ENCODE results near the gene CTNND1. TPM values are rescaled to one million over a fixed set of nuclear protein-coding genes. Genes with fewer than 3 reads are reported as not detected.
A peak's percentile ranks its signal among the peaks of the same experiment; 100 is the strongest.

CTNND1 gene
- total RNA-seq, 2 experiments from 2014 or later = 9.3 to 11.2 TPM

GRCh38 chr11:57787006-57787604 is 25.5 kb downstream of the CTNND1 start:
- no peaks in the 10 kb centered on the region for H3K9me3 Mint-ChIP-seq
- POLR2A ChIA-PET = no interaction called here
- H3K4me1 Mint-ChIP-seq = peaks cover 38% of the 10 kb centered on the region
- ATAC-seq (ENCODE audit: low read depth) = no peak
- no peak for DNase-seq
- H3K27ac Mint-ChIP-seq = no peak overlapping the region
- no peak overlapping the region for H3K4me3 Mint-ChIP-seq
- peaks cover 6% of the 10 kb centered on the region for H3K36me3 Mint-ChIP-seq
- H3K27me3 Mint-ChIP-seq = no peaks in the 10 kb centered on the region

- Mint-ChIP-seq H3K9me3 (no peaks in the 10 kb centered on the region), H3K4me3 (no peak overlapping the region), H3K27me3 (no peaks in the 10 kb centered on the region), H3K27ac (peak overlapping the region; percentile 2), H3K4me1 (peaks cover 43% of the 10 kb centered on the region), H3K36me3 (peaks cover 5% of the 10 kb centered on the region)
- ATAC-seq (ENCODE audit: low read depth) = no peak
- POLR2A ChIA-PET = interaction anchor here (1.6 kb wide), 1 partner anchor 46 kb away, joined by 3 read pairs; no protein-coding TSS in a partner anchor
- no peak for DNase-seq
These were observed 26.5 kb downstream of the CTNND1 start for GRCh38 chr11:57787920-57788702.

- peaks cover 49% of the 10 kb centered on the region for H3K4me1 Mint-ChIP-seq
- no peak overlapping the region for H3K27ac Mint-ChIP-seq
These were observed 27.1 kb downstream of the CTNND1 start for GRCh38 chr11:57788703-57789088.

GRCh38 chr11:57791321-57792059 is 29.9 kb downstream of the CTNND1 start:
- no peaks in the 10 kb centered on the region for H3K9me3 Mint-ChIP-seq
- peaks cover 57% of the 10 kb centered on the region for H3K4me1 Mint-ChIP-seq
- POLR2A ChIA-PET = interaction anchor here (0.6 to 3.1 kb wide), 2 partner anchors 50 to 153 kb away, joined by 4 to 18 read pairs; partner anchors contain the start of gene SELENOH
- no peaks in the 10 kb centered on the region for H3K27me3 Mint-ChIP-seq
- DNase-seq (no peak), ATAC-seq (ENCODE audit: low read depth) (no peak)
- peak overlapping the region; percentile 92 for H3K27ac Mint-ChIP-seq
- H3K4me3 Mint-ChIP-seq = peak overlapping the region; percentile 79
- peaks cover 17% of the 10 kb centered on the region for H3K36me3 Mint-ChIP-seq

More at GRCh38 chr11:57788703-57789088, 27.1 kb downstream of the CTNND1 start:
- Mint-ChIP-seq H3K36me3 (peaks cover 5% of the 10 kb centered on the region), H3K27me3 (no peaks in the 10 kb centered on the region), H3K9me3 (no peaks in the 10 kb centered on the region), H3K4me3 (no peak overlapping the region)
- no peak for DNase-seq
- no peak for ATAC-seq (ENCODE audit: low read depth)
- POLR2A ChIA-PET = interaction anchor here (1.6 kb wide), 1 partner anchor 47 kb away, joined by 3 read pairs; no protein-coding TSS in a partner anchor

GRCh38 chr11:57792060-57792541 is 30.5 kb downstream of the CTNND1 start:
- Mint-ChIP-seq H3K4me1 (peaks cover 54% of the 10 kb centered on the region), H3K27ac (peak overlapping the region; percentile 92), H3K36me3 (peaks cover 20% of the 10 kb centered on the region), H3K9me3 (no peaks in the 10 kb centered on the region), H3K27me3 (no peaks in the 10 kb centered on the region), H3K4me3 (peak overlapping the region; percentile 79)
- ATAC-seq (ENCODE audit: low read depth) (peak; percentile 95), DNase-seq (peak; percentile 83)
- POLR2A ChIA-PET = interaction anchor here (0.7 to 3.1 kb wide), 3 partner anchors 51 to 785 kb away, joined by 3 to 18 read pairs (median 3); partner anchors contain the start of gene SELENOH

- ATAC-seq (ENCODE audit: low read depth) (no peak), DNase-seq (no peak)
- H3K4me1 Mint-ChIP-seq = peaks cover 48% of the 10 kb centered on the region
- POLR2A ChIA-PET = interaction anchor here (0.6 to 3.1 kb wide), 5 partner anchors 51 to 1351 kb away, joined by 3 to 18 read pairs (median 3); partner anchors contain the start of gene SELENOH
- H3K27me3 Mint-ChIP-seq = no peaks in the 10 kb centered on the region
- H3K9me3 Mint-ChIP-seq = no peaks in the 10 kb centered on the region
- H3K36me3 Mint-ChIP-seq = peaks cover 22% of the 10 kb centered on the region
- peak overlapping the region; percentile 60 for H3K4me3 Mint-ChIP-seq
- peak overlapping the region; percentile 79 for H3K27ac Mint-ChIP-seq
These were observed 31.3 kb downstream of the CTNND1 start for GRCh38 chr11:57792870-57793269.

- no peak for ATAC-seq (ENCODE audit: low read depth)
- Mint-ChIP-seq H3K36me3 (peaks cover 22% of the 10 kb centered on the region), H3K4me1 (peaks cover 46% of the 10 kb centered on the region), H3K9me3 (no peaks in the 10 kb centered on the region), H3K27me3 (no peaks in the 10 kb centered on the region), H3K27ac (peak overlapping the region; percentile 79), H3K4me3 (peak overlapping the region; percentile 60)
- POLR2A ChIA-PET = interaction anchor here (0.6 to 3.1 kb wide), 4 partner anchors 52 to 1350 kb away, joined by 3 to 18 read pairs (median 3); partner anchors contain the start of gene SELENOH
- DNase-seq = no peak
These were observed 31.9 kb downstream of the CTNND1 start for GRCh38 chr11:57793351-57794115.

GRCh38 chr11:57798905-57799559 is 37.4 kb downstream of the CTNND1 start:
- H3K36me3 Mint-ChIP-seq = peaks cover 28% of the 10 kb centered on the region
- H3K9me3 Mint-ChIP-seq = no peaks in the 10 kb centered on the region
- H3K4me3 Mint-ChIP-seq = no peak overlapping the region
- ATAC-seq (ENCODE audit: low read depth) = no peak
- H3K4me1 Mint-ChIP-seq = peaks cover 32% of the 10 kb centered on the region
- no peaks in the 10 kb centered on the region for H3K27me3 Mint-ChIP-seq
- DNase-seq = no peak
- peak overlapping the region; percentile 83 for H3K27ac Mint-ChIP-seq
- POLR2A ChIA-PET = interaction anchor here (0.6 to 4.1 kb wide), 3 partner anchors 57 to 1712 kb away, joined by 3 to 36 read pairs (median 4); partner anchors contain the start of gene SELENOH

GRCh38 chr11:57800444-57801182 is 39.0 kb downstream of the CTNND1 start:
- no peaks in the 10 kb centered on the region for H3K9me3 Mint-ChIP-seq
- POLR2A ChIA-PET = interaction anchor here (0.6 to 4.1 kb wide), 7 partner anchors 20 to 832 kb away, joined by 3 to 36 read pairs (median 4); partner anchors contain the start of genes BTBD18 and SELENOH
- ATAC-seq (ENCODE audit: low read depth) = peak; percentile 81
- no peaks in the 10 kb centered on the region for H3K27me3 Mint-ChIP-seq
- H3K4me3 Mint-ChIP-seq = peak overlapping the region; percentile 55
- peak overlapping the region; percentile 79 for H3K27ac Mint-ChIP-seq
- peaks cover 25% of the 10 kb centered on the region for H3K4me1 Mint-ChIP-seq
- no peak for DNase-seq
- H3K36me3 Mint-ChIP-seq = peaks cover 28% of the 10 kb centered on the region

- POLR2A ChIA-PET = interaction anchor here (1.1 to 4.1 kb wide), 4 partner anchors 20 to 59 kb away, joined by 3 to 36 read pairs (median 7); partner anchors contain the start of genes BTBD18 and SELENOH
These were observed 39.5 kb downstream of the CTNND1 start for GRCh38 chr11:57801183-57801485.

GRCh38 chr11:57802411-57802810 is 40.8 kb downstream of the CTNND1 start:
- DNase-seq (no peak), ATAC-seq (ENCODE audit: low read depth) (no peak)
- H3K27me3 Mint-ChIP-seq = no peaks in the 10 kb centered on the region
- H3K9me3 Mint-ChIP-seq = no peaks in the 10 kb centered on the region
- no peak overlapping the region for H3K4me3 Mint-ChIP-seq
- peaks cover 25% of the 10 kb centered on the region for H3K4me1 Mint-ChIP-seq
- no peak overlapping the region for H3K27ac Mint-ChIP-seq
- POLR2A ChIA-PET = interaction anchor here (4.1 kb wide), 1 partner anchor 60 kb away, joined by 36 read pairs; the partner anchor contains the start of gene SELENOH
- H3K36me3 Mint-ChIP-seq = peaks cover 24% of the 10 kb centered on the region

More at GRCh38 chr11:57801183-57801485, 39.5 kb downstream of the CTNND1 start:
- H3K27me3 Mint-ChIP-seq = no peaks in the 10 kb centered on the region
- no peaks in the 10 kb centered on the region for H3K9me3 Mint-ChIP-seq
- peak overlapping the region; percentile 28 for H3K4me3 Mint-ChIP-seq
- ATAC-seq (ENCODE audit: low read depth) (peak; percentile 21), DNase-seq (no peak)
- H3K27ac Mint-ChIP-seq = peak overlapping the region; percentile 79
- peaks cover 28% of the 10 kb centered on the region for H3K36me3 Mint-ChIP-seq
- H3K4me1 Mint-ChIP-seq = peaks cover 25% of the 10 kb centered on the region
